Muscle of leg (tissue), 11 donors: ENCODE measurements around the gene HCAR2. TPM values are rescaled to one million over a fixed set of nuclear protein-coding genes. Genes with fewer than 3 reads are reported as not detected.
"Not testable (repeated sequence)": the region's sequence is repeated elsewhere in the genome, so short reads cannot be mapped to it uniquely, and the experiment has no call there.

Experiments
- DNase-seq: peaks from one replicate; pipeline ENCODE4 v3.0.0; 2013
- H3K27ac ChIP-seq: one replicate; pipeline ENCODE4 v1.5.1; 2013; ENCODE audit warnings: mild to moderate bottlenecking, low read length, control low read depth
- H3K27me3 ChIP-seq: one replicate; pipeline ENCODE4 v1.6.1; 2013; ENCODE audit warnings: low read length; ENCODE audit not compliant: control insufficient read depth, insufficient read depth
- H3K36me3 ChIP-seq: one replicate; pipeline ENCODE4 v1.6.1; 2013; ENCODE audit warnings: low read length; ENCODE audit not compliant: control insufficient read depth, insufficient read depth
- H3K4me1 ChIP-seq: one replicate; pipeline ENCODE4 v1.6.1; 2013; ENCODE audit warnings: low read length; ENCODE audit not compliant: control insufficient read depth, insufficient read depth
- H3K4me3 ChIP-seq: one replicate; pipeline ENCODE4 v1.5.1; 2013; ENCODE audit warnings: low read length, control low read depth
- H3K9me3 ChIP-seq: replicated peaks from 2 replicates; pipeline ENCODE4 v1.6.1; 2013; ENCODE audit warnings: low read depth, low read length; ENCODE audit not compliant: control insufficient read depth
- WGBS: methylation state at CpG from one replicate; pipeline ENCODE4 v1.1.5; 2013; ENCODE audit warnings: missing lambda C conversion rate; ENCODE audit not compliant: insufficient coverage; 5-methylcytosine and 5-hydroxymethylcytosine counted together
- polyA plus RNA-seq, 8 donors: library from polyadenylated mRNA; unstranded; fragments of 120-200 nt; gene quantifications; one replicate each; pipeline versions ENCODE4 v1.2.1 to v1.2.3, GENCODE V29; 2013; ENCODE audit warnings: inconsistent platforms in 1 of 8, low replicate concordance in 1 of 8; ENCODE audit not compliant: insufficient read length in 8 of 8, insufficient read depth in 1 of 8
- total RNA-seq: library from RNA; stranded (reverse); fragments of 120-200 nt; gene quantifications from one replicate; pipeline ENCODE4 v1.2.4, GENCODE V29; 2013

Gene HCAR2
- total and polyA plus RNA-seq, 9 donors = 0.06 to 1.7 (median 0.17) TPM; not detected in 3

- no peaks in the 10 kb centered on the region for H3K36me3 ChIP-seq
- H3K27ac ChIP-seq = no peak overlapping the region
- no peaks in the 10 kb centered on the region for H3K9me3 ChIP-seq
- H3K4me1 ChIP-seq = no peaks in the 10 kb centered on the region
- WGBS = no CpG with 5 or more reads among the region's 2 CpGs
- no peak for DNase-seq
- no peaks in the 10 kb centered on the region for H3K27me3 ChIP-seq
- H3K4me3 ChIP-seq = no peak overlapping the region
These were observed 34.9 kb downstream of the HCAR2 start for GRCh38 chr12:122668268-122668667.

- no peaks in the 10 kb centered on the region for H3K27me3 ChIP-seq
- 100% methylated on average over 2 of the region's 5 CpGs for WGBS
- no peak overlapping the region for H3K27ac ChIP-seq
- no peak for DNase-seq
- H3K4me3 ChIP-seq = no peak overlapping the region
- H3K9me3 ChIP-seq = no peaks in the 10 kb centered on the region
- no peaks in the 10 kb centered on the region for H3K4me1 ChIP-seq
- no peaks in the 10 kb centered on the region for H3K36me3 ChIP-seq
These were observed 37.4 kb downstream of the HCAR2 start for GRCh38 chr12:122665759-122666158.

- no peaks in the 10 kb centered on the region for H3K36me3 ChIP-seq
- WGBS = 86% methylated on average over 5 of the region's 8 CpGs
- H3K4me1 ChIP-seq = no peaks in the 10 kb centered on the region
- no peak overlapping the region for H3K27ac ChIP-seq
- no peaks in the 10 kb centered on the region for H3K9me3 ChIP-seq
- no peaks in the 10 kb centered on the region for H3K27me3 ChIP-seq
- no peak for DNase-seq
- no peak overlapping the region for H3K4me3 ChIP-seq
These were observed 37.8 kb downstream of the HCAR2 start for GRCh38 chr12:122665349-122665748.

- no peak for DNase-seq
- H3K27me3 ChIP-seq = no peaks in the 10 kb centered on the region
- H3K36me3 ChIP-seq = no peaks in the 10 kb centered on the region
- WGBS = no CpG with 5 or more reads among the region's 3 CpGs
- no peaks in the 10 kb centered on the region for H3K4me1 ChIP-seq
- H3K4me3 ChIP-seq = no peak overlapping the region
- H3K27ac ChIP-seq = no peak overlapping the region
- no peaks in the 10 kb centered on the region for H3K9me3 ChIP-seq
These were observed 41.2 kb downstream of the HCAR2 start for GRCh38 chr12:122661938-122662337.

- WGBS = 88% methylated on average over 12 of the region's 16 CpGs
- Histone ChIP-seq H3K36me3 (no peaks in the 10 kb centered on the region), H3K4me3 (no peak overlapping the region)
These were observed 41.9 kb downstream of the HCAR2 start for GRCh38 chr12:122661246-122661645.

GRCh38 chr12:122659579-122659978 lies 43.6 kb downstream of the HCAR2 start:
- no peak for DNase-seq
- no peak overlapping the region for H3K27ac ChIP-seq
- no peaks in the 10 kb centered on the region for H3K36me3 ChIP-seq
- no peaks in the 10 kb centered on the region for H3K4me1 ChIP-seq
- H3K27me3 ChIP-seq = no peaks in the 10 kb centered on the region
- H3K9me3 ChIP-seq = no peaks in the 10 kb centered on the region
- H3K4me3 ChIP-seq = no peak overlapping the region
- WGBS = 93% methylated on average over 6 of the region's 6 CpGs

More at GRCh38 chr12:122661246-122661645, 41.9 kb downstream of the HCAR2 start:
- no peak for DNase-seq
- H3K27ac ChIP-seq = no peak overlapping the region
- no peaks in the 10 kb centered on the region for H3K27me3 ChIP-seq
- no peaks in the 10 kb centered on the region for H3K9me3 ChIP-seq
- no peaks in the 10 kb centered on the region for H3K4me1 ChIP-seq

GRCh38 chr12:122656298-122656697 lies 46.9 kb downstream of the HCAR2 start:
- no peaks in the 10 kb centered on the region for H3K36me3 ChIP-seq
- 100% methylated on average over 1 of the region's 3 CpGs for WGBS

DNA sequence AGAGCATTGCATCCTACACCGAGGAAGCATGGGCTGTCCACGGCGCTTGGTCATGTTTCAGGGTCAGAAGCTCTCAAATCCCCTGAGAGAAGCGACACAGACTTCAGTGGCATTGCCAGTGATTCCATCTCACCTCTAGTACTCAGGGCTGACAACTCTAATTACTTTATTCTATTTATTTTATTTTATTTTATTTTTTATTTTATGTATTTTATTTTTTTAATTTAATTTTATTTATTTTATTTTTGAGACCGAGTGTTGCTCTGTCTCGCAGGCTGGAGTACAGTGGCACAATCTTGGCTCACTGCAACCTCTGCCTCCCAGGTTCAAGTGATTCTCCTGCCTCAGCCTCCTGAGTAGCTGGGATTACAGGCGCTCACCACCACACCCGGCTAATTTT lies 49.9 kb downstream of the HCAR2 start:
- H3K36me3 ChIP-seq, H3K4me1 ChIP-seq, H3K27me3 ChIP-seq, H3K4me3 ChIP-seq, DNase-seq, H3K9me3 ChIP-seq, H3K27ac ChIP-seq: not testable (repeated sequence)
- 100% methylated on average over 2 of the region's 8 CpGs for WGBS

More at GRCh38 chr12:122656298-122656697, 46.9 kb downstream of the HCAR2 start:
- no peak for DNase-seq
- H3K4me3 ChIP-seq = no peak overlapping the region
- no peak overlapping the region for H3K27ac ChIP-seq
- H3K4me1 ChIP-seq = no peaks in the 10 kb centered on the region
- H3K9me3 ChIP-seq = no peaks in the 10 kb centered on the region
- no peaks in the 10 kb centered on the region for H3K27me3 ChIP-seq

- H3K36me3 ChIP-seq = no peaks in the 10 kb centered on the region
- no CpG with 5 or more reads among the region's 11 CpGs for WGBS
- no peak overlapping the region for H3K27ac ChIP-seq
- no peaks in the 10 kb centered on the region for H3K4me1 ChIP-seq
- no peak overlapping the region for H3K4me3 ChIP-seq
- no peaks in the 10 kb centered on the region for H3K9me3 ChIP-seq
- DNase-seq = no peak
- no peaks in the 10 kb centered on the region for H3K27me3 ChIP-seq
These were observed 51.5 kb downstream of the HCAR2 start for GRCh38 chr12:122651520-122652224.
